Measurements from ENCODE around the gene GPR143. TPM values are rescaled to one million over a fixed set of nuclear protein-coding genes. Genes with fewer than 3 reads are reported as not detected.

Gene GPR143
- total RNA-seq, 1 donor from 2014 or later = not detected

DNA sequence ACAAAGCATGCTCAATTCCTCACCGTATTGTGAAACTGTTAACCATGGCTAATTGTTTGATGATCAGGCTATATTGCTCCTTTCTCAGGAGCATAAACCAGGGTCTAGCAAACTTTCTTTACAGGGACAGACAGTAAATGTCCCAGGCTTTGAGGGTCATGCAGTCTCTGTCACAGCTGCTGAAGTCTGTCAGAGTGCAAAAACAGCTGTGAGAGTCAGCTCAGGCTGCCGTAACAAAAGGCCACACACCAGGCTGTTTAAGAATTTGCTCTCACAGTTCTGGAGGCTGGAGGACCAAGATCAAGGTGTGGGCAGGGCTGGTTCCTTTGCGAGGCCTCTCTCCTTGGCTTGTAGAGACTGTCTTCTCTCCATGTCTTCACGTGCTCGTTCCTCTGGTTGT lies 75.6 kb downstream of the GPR143 start:
- intact Hi-C loops (cut with DNase I) = no loop called here
- no peaks in the 10 kb centered on the region for H3K27me3 ChIP-seq
- H3K9me3 ChIP-seq = no peaks in the 10 kb centered on the region
- no peak overlapping the region for H3K27ac ChIP-seq
- DNase-seq (ENCODE audit: extremely low spot score in 2 of 2) = no peak
- H3K4me1 ChIP-seq = no peaks in the 10 kb centered on the region
- TF ChIP-seq POLR2A (IDR thresholded peaks at IDR 0.05) (no peak), POLR2AphosphoS5 (IDR thresholded peaks at IDR 0.05; ENCODE audit: insufficient read depth in 1 of 2, low read depth in 1 of 2) (no peak)
- TF ChIP-seq, protein P1, sequence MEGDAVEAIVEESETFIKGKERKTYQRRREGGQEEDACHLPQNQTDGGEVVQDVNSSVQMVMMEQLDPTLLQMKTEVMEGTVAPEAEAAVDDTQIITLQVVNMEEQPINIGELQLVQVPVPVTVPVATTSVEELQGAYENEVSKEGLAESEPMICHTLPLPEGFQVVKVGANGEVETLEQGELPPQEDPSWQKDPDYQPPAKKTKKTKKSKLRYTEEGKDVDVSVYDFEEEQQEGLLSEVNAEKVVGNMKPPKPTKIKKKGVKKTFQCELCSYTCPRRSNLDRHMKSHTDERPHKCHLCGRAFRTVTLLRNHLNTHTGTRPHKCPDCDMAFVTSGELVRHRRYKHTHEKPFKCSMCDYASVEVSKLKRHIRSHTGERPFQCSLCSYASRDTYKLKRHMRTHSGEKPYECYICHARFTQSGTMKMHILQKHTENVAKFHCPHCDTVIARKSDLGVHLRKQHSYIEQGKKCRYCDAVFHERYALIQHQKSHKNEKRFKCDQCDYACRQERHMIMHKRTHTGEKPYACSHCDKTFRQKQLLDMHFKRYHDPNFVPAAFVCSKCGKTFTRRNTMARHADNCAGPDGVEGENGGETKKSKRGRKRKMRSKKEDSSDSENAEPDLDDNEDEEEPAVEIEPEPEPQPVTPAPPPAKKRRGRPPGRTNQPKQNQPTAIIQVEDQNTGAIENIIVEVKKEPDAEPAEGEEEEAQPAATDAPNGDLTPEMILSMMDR (IDR thresholded peaks at IDR 0.05) = no peak
- H3K36me3 ChIP-seq = peaks cover 0 to 13% of the 10 kb centered on the region in 2 donors
- H3K4me3 ChIP-seq = no peak overlapping the region

DNA sequence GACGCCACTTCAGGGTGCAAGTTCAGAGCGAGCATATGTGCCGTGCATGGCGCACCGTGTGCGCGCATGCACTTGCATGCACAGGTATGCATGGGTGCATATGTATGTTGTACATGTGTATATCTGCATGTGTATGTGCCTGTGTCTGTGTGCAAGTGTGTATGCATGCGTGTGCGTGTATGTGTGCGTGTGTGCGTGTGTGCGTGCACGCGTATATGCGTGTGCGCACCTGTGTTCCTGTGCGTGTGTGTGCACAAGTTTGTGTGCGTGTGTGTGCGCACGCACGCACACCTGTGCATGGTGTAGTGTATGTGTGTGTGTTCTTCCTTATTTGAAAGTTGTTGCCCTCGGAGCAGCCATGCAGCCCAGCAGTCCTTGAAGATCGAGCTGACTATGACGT lies 76.8 kb downstream of the GPR143 start:
- no peak overlapping the region for H3K4me3 ChIP-seq
- H3K36me3 ChIP-seq = peaks cover 0 to 13% of the 10 kb centered on the region in 2 donors
- H3K27me3 ChIP-seq = no peaks in the 10 kb centered on the region
- TF ChIP-seq POLR2AphosphoS5 (IDR thresholded peaks at IDR 0.05; ENCODE audit: insufficient read depth in 1 of 2, low read depth in 1 of 2) = no peak
- TF ChIP-seq, protein P1 (IDR thresholded peaks at IDR 0.05) = no peak
- TF ChIP-seq POLR2A (IDR thresholded peaks at IDR 0.05) = no peak
- no peak overlapping the region for H3K27ac ChIP-seq
- no peaks in the 10 kb centered on the region for H3K9me3 ChIP-seq
- DNase-seq (ENCODE audit: extremely low spot score in 2 of 2) = no peak
- intact Hi-C loops (cut with DNase I) = no loop called here
- no peaks in the 10 kb centered on the region for H3K4me1 ChIP-seq

DNA sequence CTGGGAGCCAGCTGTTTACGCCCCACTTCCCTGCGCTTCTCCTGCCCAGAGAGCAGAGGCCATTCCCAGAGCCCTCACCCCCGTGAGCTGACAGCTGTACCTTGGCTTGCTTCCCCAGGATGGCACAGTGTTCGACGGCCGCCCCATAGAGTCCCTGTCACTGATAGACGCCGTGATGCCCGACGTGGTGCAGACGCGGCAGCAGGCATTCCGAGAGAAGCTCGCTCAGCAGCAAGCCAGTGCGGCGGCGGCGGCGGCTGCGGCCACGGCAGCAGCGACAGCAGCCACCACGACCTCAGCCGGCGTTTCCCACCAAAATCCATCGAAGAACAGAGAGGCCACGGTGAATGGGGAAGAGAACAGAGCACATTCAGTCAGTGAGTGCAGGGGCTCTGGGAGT lies 77.7 kb downstream of the GPR143 start:
- peaks cover 0 to 11% of the 10 kb centered on the region in 2 donors for H3K36me3 ChIP-seq

DNA sequence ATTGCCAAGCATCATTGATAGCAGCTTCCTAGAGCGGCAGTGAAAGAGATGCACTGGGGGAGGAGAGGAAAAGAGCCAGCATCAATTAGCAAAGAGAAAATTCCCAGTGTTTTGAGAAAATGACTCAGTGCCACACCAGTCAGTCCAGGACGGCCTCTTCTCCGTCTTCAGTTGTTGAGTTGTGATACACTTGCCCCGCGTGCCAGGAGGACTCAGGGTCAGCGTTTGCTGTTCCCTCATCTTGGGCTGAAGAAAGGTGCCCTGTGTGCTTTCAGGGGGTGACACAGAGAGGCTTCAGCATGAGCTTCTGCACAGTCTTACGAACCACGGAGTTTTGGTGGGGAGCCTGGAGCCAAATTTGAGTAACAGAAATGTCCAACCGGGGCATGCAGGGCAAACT lies 82.3 kb downstream of the GPR143 start:
- H3K9me3 ChIP-seq = no peaks in the 10 kb centered on the region
- H3K27me3 ChIP-seq = no peaks in the 10 kb centered on the region
- no peaks in the 10 kb centered on the region for H3K36me3 ChIP-seq
- no peak overlapping the region for H3K27ac ChIP-seq
- no peak for DNase-seq (ENCODE audit: extremely low spot score in 2 of 2)
- TF ChIP-seq, protein P1 (IDR thresholded peaks at IDR 0.05) = no peak
- TF ChIP-seq POLR2AphosphoS5 (IDR thresholded peaks at IDR 0.05; ENCODE audit: insufficient read depth in 1 of 2, low read depth in 1 of 2) (no peak), POLR2A (IDR thresholded peaks at IDR 0.05) (no peak)
- intact Hi-C loops (cut with DNase I) = loop anchor here (5.0 kb wide), 1 partner anchor 211 kb away; no protein-coding TSS in a partner anchor
- no peaks in the 10 kb centered on the region for H3K4me1 ChIP-seq
- H3K4me3 ChIP-seq = no peak overlapping the region

More for the DNA sequence above, 77.7 kb downstream of the GPR143 start:
- H3K4me1 ChIP-seq = no peaks in the 10 kb centered on the region
- TF ChIP-seq, protein P1 (IDR thresholded peaks at IDR 0.05) = no peak
- TF ChIP-seq POLR2AphosphoS5 (IDR thresholded peaks at IDR 0.05; ENCODE audit: insufficient read depth in 1 of 2, low read depth in 1 of 2) = no peak
- no peak for TF ChIP-seq POLR2A (IDR thresholded peaks at IDR 0.05)
- H3K27ac ChIP-seq = no peak overlapping the region
- H3K9me3 ChIP-seq = no peaks in the 10 kb centered on the region
- intact Hi-C loops (cut with DNase I) = no loop called here
- no peak for DNase-seq (ENCODE audit: extremely low spot score in 2 of 2)
- H3K4me3 ChIP-seq = no peak overlapping the region
- H3K27me3 ChIP-seq = no peaks in the 10 kb centered on the region

DNA sequence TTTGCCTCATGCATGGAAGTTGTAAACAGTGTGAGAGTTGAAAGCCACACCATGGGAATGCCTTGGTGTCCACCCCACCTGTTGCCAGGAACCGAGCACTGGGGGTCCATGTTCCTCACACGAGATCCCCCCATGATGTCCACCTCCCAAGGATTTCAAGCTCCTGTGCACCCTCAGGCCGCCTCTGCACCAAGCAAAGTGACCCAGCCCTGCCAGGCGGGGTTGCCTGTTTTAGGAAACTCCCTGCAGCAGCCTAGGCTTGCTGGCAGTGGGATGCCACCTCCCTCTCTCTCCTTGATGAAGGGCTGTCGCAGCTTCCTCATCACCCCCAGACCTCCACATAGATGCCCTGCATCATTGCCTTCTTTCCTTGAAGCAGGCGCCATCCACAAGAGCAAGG lies 82.8 kb downstream of the GPR143 start:
- no peak overlapping the region for H3K27ac ChIP-seq
- intact Hi-C loops (cut with DNase I) = loop anchor here (5.0 kb wide), 1 partner anchor 211 kb away; no protein-coding TSS in a partner anchor
- no peak for DNase-seq (ENCODE audit: extremely low spot score in 2 of 2)
- H3K4me3 ChIP-seq = no peak overlapping the region
- no peak for TF ChIP-seq POLR2A (IDR thresholded peaks at IDR 0.05)
- TF ChIP-seq, protein P1 (IDR thresholded peaks at IDR 0.05) = no peak
- TF ChIP-seq POLR2AphosphoS5 (IDR thresholded peaks at IDR 0.05; ENCODE audit: insufficient read depth in 1 of 2, low read depth in 1 of 2) = no peak
- no peaks in the 10 kb centered on the region for H3K36me3 ChIP-seq
- H3K9me3 ChIP-seq = no peaks in the 10 kb centered on the region
- H3K4me1 ChIP-seq = no peaks in the 10 kb centered on the region
- H3K27me3 ChIP-seq = no peaks in the 10 kb centered on the region
